Cerebellar nuclear complex (tissue), 1 donor: Measurements from ENCODE around the gene MIS12.

Source experiments
- DNase-seq, 2 experiments: peaks; one replicate each; lab custom pipeline; 2025; lab: John Stamatoyannopoulos, UW

MIS12 gene

GRCh38 chr17:5533486-5534315 is 47.3 kb downstream of the MIS12 start:
- no peak for DNase-seq

GRCh38 chr17:5535436-5535835 is 49.1 kb downstream of the MIS12 start:
- DNase-seq = no peak

- DNase-seq = no peak
Observed at GRCh38 chr17:5536866-5537650, 50.7 kb downstream of the MIS12 start.

- no peak for DNase-seq
Observed at GRCh38 chr17:5539286-5539685, 52.9 kb downstream of the MIS12 start.

GRCh38 chr17:5540321-5540720 is 54.0 kb downstream of the MIS12 start:
- DNase-seq = no peak
